Epithelial cell of esophagus (primary cell): ENCODE data around the gene SRSF7.

ENCODE experiments used
- DNase-seq: peaks from one replicate; pipeline ENCODE4 v3.0.0; 2010; ENCODE audit warnings: low read depth
- H3K4me3 ChIP-seq: 2 replicates; pipeline ENCODE4 v1.5.1; 2011; ENCODE audit warnings: mild to moderate bottlenecking, low read length, control low read depth
- CTCF ChIP-seq: IDR thresholded peaks from 2 replicates; pipeline ENCODE4 v1.5.1; 2011; ENCODE audit warnings: low read depth, mild to moderate bottlenecking, low read length, control low read depth, inconsistent platforms; ENCODE audit not compliant: insufficient read depth; ENCODE audit errors: missing control alignments

The SRSF7 gene

DNA sequence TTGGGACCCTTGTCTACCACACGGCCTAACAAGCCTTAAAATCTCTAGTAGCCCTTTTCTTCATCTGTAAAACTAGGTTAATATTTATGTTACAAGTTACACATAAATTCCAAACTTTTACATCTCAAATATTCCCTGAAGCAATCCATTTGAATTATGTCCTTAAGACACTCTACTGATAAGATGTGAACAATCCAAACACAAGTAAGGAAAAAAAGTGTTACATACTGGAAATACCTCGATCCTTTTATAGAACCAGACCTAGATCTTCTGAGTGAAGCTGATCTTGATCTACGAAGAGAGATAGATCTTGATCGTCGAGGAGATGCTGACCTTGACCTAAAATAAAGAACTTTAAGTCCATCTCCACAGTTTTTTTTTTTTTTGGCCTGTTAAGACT, 3.3 kb downstream of the SRSF7 start:
- TF ChIP-seq CTCF, result no peak
- no peak for DNase-seq
- no peak overlapping the region for H3K4me3 ChIP-seq

DNA sequence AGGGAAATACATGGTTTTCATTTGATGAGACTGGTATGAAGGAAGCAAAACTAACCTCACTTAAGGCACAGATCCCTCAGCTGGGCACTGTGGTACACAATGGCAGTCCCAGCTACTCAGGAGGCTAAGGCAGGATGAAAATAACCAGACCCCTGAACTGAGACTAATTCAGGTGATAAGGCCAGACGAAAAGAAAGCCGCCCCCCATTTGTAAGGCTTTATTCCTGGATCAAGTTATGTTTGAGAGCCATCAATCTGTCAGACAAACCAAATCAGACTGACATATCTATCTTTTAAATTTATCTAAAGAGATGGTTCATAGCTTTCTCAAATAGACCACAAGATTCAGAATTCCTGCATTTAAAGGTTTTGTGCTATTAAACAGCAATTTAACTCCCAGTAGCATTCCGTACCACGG, 4.1 kb downstream of the SRSF7 start:
- no peak overlapping the region for H3K4me3 ChIP-seq
- TF ChIP-seq CTCF, result no peak
- DNase-seq, result no peak

GRCh38 chr2:38745267-38745666, 5.9 kb downstream of the SRSF7 start:
- no peak overlapping the region for H3K4me3 ChIP-seq
- TF ChIP-seq CTCF, result no peak
- no peak for DNase-seq

- DNase-seq, result no peak
- no peak overlapping the region for H3K4me3 ChIP-seq
- TF ChIP-seq CTCF, result no peak
These were observed 6.8 kb downstream of the SRSF7 start for GRCh38 chr2:38744399-38744780.

DNA sequence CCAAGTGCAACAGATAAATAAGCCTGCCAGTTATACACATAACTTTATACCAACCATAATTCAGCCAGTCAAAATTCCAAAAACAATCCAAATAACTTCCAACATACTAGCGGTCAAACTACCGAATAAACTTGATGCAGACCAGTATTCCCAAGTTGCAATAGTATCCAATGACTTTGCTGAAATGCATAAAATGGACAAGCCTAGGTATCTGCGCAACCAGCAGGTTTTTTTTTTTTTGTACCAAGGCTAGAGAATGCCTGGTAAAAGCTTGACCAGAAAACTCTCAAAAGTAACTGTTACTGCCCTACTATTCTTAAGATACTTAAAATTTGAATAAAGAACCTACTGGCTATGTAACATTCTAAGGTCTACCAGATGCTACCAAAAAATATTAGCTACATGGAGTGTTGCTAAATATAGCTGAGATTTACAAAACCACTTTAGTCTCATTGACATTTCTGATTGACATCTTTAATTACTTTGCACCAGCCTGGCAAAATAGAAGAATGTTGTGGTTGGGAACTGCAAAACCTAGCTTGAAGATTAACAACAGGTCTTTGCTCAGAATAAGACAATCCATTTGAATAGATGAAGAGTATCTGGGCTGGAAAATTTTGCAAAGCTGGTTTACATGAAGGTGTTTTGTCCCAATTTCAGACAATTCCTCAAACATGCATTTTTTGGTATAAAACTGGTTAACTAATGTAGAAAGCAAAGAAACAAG, 7.3 kb downstream of the SRSF7 start:
- no peak for DNase-seq
- H3K4me3 ChIP-seq, result no peak overlapping the region
- no peak for TF ChIP-seq CTCF

- no peak for DNase-seq
- H3K4me3 ChIP-seq, result no peak overlapping the region
- TF ChIP-seq CTCF, result no peak
These were observed 8.2 kb downstream of the SRSF7 start for GRCh38 chr2:38742797-38743559.
